Activated T-helper 1 cell treated with anti-CD3 and anti-CD28 coated beads, Interleukin-2, amount 50 U/mL, for 16 hours (primary cell): ENCODE measurements around the gene KIF5C.

Experiments
- DNase-seq, 2 donors: peaks; one replicate each; pipeline ENCODE4 v3.0.0-alpha.2; 2020; ENCODE audit warnings: low read depth in 1 of 2, low spot score in 1 of 2

The KIF5C gene

DNA sequence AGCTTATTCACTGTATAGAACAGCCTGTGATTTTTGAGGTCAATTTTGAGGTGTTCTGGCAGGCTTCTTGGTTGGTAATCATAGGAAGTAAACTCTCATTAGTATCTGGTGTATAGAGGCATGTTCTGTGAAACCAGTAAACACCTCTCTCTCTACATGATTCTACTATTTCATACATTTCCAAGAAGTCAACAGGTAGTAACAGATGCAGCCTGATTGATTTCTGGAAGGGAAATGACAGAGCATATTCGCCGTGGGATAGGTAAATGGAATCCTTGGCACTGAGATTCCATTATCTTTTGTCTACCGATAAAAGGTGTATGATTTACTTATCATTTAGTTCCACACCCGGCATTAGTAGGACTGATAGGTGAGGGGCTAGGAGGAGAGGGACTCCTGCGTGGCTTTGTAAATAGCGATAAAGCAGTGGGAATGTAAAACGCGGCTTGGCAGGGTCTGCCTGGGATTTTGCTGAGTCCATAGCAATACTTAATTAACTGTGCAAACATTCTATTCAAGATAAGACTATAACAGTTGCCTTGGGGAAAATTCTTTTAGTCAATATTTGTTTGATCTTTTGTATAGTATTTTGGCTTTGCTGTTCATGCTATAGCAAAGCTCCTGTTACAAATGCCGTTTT lies 195.8 kb downstream of the KIF5C start:
- DNase-seq = no peak

- DNase-seq = no peak
These were observed 200.1 kb downstream of the KIF5C start for GRCh38 chr2:149075105-149075504.

- DNase-seq = no peak
These were observed 200.8 kb downstream of the KIF5C start for GRCh38 chr2:149075853-149076252.
